ENCODE data around the gene SNX5. TPM values are rescaled to one million over a fixed set of nuclear protein-coding genes. Genes with fewer than 3 reads are reported as not detected.

Gene SNX5
- total RNA-seq, 1 experiment from 2014 or later = 188 TPM

DNA sequence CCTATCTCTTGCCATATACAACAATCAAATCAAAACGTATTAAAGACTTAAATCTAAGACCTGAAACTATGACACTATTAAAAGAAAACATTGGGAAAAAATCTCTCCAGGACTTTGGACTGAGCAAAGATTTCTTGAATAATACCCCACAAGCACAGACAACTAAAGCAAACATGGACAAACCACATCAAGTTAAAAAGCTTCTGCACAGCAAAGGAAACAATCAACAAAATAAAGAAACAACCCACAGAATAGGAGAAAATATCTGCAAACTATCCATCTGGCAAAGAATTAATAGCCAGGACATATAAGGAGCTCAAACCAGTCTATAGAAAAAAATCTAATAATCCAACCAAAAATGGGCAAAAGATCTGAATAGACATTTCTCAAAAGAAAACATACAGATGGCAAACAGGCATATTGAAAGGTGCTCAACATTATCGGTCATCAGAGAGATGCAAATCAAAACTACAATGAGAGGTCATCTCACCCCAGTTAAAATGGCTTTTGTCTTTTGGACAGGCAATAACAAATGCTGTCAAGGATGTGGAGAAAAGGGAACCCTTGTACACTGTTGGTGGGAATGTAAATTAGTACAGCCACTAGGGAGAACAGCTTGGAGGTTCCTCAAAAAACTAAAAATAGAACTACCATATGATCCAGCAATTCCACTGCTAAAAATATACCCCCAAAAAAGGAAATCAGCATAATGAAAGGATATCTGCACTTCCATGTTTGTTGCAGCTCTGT is 76.2 kb downstream of the SNX5 start:
- no peak overlapping the region for H3K27ac ChIP-seq (ENCODE audit: low read depth, low read length, poor library complexity, severe bottlenecking)
- intact Hi-C loops (cut with micrococcal nuclease; ENCODE audit: unreplicated experiment) = loop anchor here (10.0 kb wide), 1 partner anchor 208 kb away; the partner anchor contains the start of gene RRBP1
- H3K27me3 ChIP-seq (replicated peaks; ENCODE audit: insufficient read depth, low read depth, low read length, poor library complexity) = no peaks in the 10 kb centered on the region
- TF ChIP-seq, protein P1, sequence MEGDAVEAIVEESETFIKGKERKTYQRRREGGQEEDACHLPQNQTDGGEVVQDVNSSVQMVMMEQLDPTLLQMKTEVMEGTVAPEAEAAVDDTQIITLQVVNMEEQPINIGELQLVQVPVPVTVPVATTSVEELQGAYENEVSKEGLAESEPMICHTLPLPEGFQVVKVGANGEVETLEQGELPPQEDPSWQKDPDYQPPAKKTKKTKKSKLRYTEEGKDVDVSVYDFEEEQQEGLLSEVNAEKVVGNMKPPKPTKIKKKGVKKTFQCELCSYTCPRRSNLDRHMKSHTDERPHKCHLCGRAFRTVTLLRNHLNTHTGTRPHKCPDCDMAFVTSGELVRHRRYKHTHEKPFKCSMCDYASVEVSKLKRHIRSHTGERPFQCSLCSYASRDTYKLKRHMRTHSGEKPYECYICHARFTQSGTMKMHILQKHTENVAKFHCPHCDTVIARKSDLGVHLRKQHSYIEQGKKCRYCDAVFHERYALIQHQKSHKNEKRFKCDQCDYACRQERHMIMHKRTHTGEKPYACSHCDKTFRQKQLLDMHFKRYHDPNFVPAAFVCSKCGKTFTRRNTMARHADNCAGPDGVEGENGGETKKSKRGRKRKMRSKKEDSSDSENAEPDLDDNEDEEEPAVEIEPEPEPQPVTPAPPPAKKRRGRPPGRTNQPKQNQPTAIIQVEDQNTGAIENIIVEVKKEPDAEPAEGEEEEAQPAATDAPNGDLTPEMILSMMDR (conservative IDR thresholded peaks at IDR 0.05; ENCODE audit: low read depth, low read length) = no peak
- TF ChIP-seq EZH2 (IDR thresholded peaks at IDR 0.05; ENCODE audit: borderline replicate concordance, low read depth, low read length, poor library complexity, severe bottlenecking) = no peak
- no peak overlapping the region for H3K4me3 ChIP-seq (ENCODE audit: low read depth, low read length, poor library complexity, severe bottlenecking)
- no peak for DNase-seq (ENCODE audit: low spot score)
- peaks cover 7% of the 10 kb centered on the region for H3K4me1 ChIP-seq (ENCODE audit: insufficient read depth, low read length, poor library complexity, severe bottlenecking)
- no peaks in the 10 kb centered on the region for H3K36me3 ChIP-seq (ENCODE audit: insufficient read depth, low read length, poor library complexity, severe bottlenecking)
- no TSS peak for BruUV-seq (replicated peaks)
- ChIA-PET CTCF (no interaction called here), POLR2A (ENCODE audit: low non-redundant PET) (no interaction called here)
- peaks cover 11% of the 10 kb centered on the region for H3K9me3 ChIP-seq (ENCODE audit: low read depth, low read length, poor library complexity, severe bottlenecking)

Other genes with a start within 250 kb of the SNX5 start
- 39.1 and 41.4 TPM in 2 replicates for gene MGME1, start 224 bp upstream of the SNX5 start, total RNA-seq (2021)
- not detected in 2 replicates for gene OVOL2, start 89.1 kb upstream of the SNX5 start, total RNA-seq (2021)
- gene KAT14, start 169.1 kb upstream of the SNX5 start, total RNA-seq (2021) = 20.1 and 20.6 TPM in 2 replicates
- gene PET117, start 169.1 kb upstream of the SNX5 start, total RNA-seq (2021) = 21.4 and 23.0 TPM in 2 replicates